ENCODE results near the gene MDM1. TPM values are rescaled to one million over a fixed set of nuclear protein-coding genes. Genes with fewer than 3 reads are reported as not detected.

Gene MDM1
- polyA plus RNA-seq, 2 donors: 4.8 to 8.2 TPM

DNA sequence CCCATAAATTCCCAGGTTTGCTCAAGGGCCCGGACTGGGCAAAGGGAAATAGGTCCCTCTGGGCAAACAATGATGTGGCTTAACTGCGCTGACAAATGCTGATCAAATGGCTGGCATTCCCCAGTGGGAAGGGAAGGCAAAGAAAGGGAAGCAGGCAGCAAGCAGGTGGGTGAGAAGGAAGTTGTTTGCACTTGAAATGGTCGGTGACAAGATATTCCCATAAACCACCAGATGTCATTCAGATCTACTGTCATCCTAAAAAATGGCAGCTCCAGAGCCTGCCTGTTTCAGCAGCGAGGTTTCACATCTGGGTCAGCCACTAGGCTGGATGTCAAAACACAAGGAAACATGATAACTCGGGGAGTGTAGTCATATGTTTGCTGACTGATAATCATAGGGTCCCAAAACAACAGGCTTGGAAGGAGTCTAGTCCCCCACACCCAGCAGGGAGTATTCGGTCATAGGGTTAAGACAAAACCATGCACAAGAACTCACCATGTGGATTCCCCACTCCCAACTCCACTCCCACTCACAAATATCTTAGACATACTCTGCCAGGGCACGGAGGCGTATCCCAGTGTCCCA lies 37.9 kb upstream of the MDM1 start:
- H3K36me3 ChIP-seq (ENCODE audit: control insufficient read depth in 2 of 2, insufficient read depth in 2 of 2, low read length in 1 of 2): no peaks in the 10 kb centered on the region
- H3K9me3 ChIP-seq (ENCODE audit: control insufficient read depth in 2 of 2, insufficient read depth in 1 of 2, low read depth in 1 of 2, low read length in 1 of 2): no peaks in the 10 kb centered on the region
- no peak overlapping the region for H3K4me3 ChIP-seq (ENCODE audit: low read depth in 1 of 2, low read length in 2 of 2)
- WGBS, 2 donors: 85 to 86% methylated on average over 8 of the region's 8 CpGs
- H3K4me1 ChIP-seq (ENCODE audit: control insufficient read depth in 2 of 2, insufficient read depth in 2 of 2, low read length in 1 of 2): peaks cover 0 to 4% of the 10 kb centered on the region in 2 donors
- H3K27ac ChIP-seq (ENCODE audit: low read depth in 2 of 2, low read length in 1 of 2): no peak overlapping the region
- H3K27me3 ChIP-seq (ENCODE audit: control insufficient read depth in 1 of 2, insufficient read depth in 2 of 2, low read length in 2 of 2): no peaks in the 10 kb centered on the region

GRCh38 chr12:68368327-68368726 lies 36.2 kb upstream of the MDM1 start:
- H3K9me3 ChIP-seq (ENCODE audit: control insufficient read depth in 2 of 2, insufficient read depth in 1 of 2, low read depth in 1 of 2, low read length in 1 of 2): no peaks in the 10 kb centered on the region
- H3K27ac ChIP-seq (ENCODE audit: low read depth in 2 of 2, low read length in 1 of 2): no peak overlapping the region
- H3K4me3 ChIP-seq (ENCODE audit: low read depth in 1 of 2, low read length in 2 of 2): no peak overlapping the region
- H3K27me3 ChIP-seq (ENCODE audit: control insufficient read depth in 1 of 2, insufficient read depth in 2 of 2, low read length in 2 of 2): no peaks in the 10 kb centered on the region
- 72% methylated on average over 2 of the region's 2 CpGs for WGBS, 2 donors
- no peaks in the 10 kb centered on the region for H3K36me3 ChIP-seq (ENCODE audit: control insufficient read depth in 2 of 2, insufficient read depth in 2 of 2, low read length in 1 of 2)
- peaks cover 0 to 9% of the 10 kb centered on the region in 2 donors for H3K4me1 ChIP-seq (ENCODE audit: control insufficient read depth in 2 of 2, insufficient read depth in 2 of 2, low read length in 1 of 2)

DNA sequence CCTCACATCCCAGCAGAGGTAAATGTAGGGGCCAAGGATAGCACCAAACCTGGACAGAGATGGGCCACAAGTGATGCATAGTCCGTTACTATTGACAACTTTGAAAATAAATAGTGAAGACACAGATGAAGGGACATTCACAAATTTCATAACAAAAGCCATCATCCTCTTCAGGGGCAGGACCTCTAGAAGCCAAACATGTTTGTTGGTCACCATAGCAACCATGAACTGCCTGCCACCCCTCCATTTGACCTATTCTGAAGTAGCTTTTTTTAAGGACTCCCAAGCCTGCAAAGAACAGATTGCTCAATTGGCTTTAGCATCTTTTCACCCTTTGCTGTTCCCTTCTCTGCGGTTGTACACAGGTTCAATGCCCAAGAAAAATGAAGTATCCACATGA lies 35.7 kb upstream of the MDM1 start:
- Histone ChIP-seq H3K4me1 (ENCODE audit: control insufficient read depth in 2 of 2, insufficient read depth in 2 of 2, low read length in 1 of 2) (peaks cover 0 to 9% of the 10 kb centered on the region in 2 donors), H3K27ac (ENCODE audit: low read depth in 2 of 2, low read length in 1 of 2) (no peak overlapping the region)

GRCh38 chr12:68367116-68367515 lies 35.0 kb upstream of the MDM1 start:
- 66 to 71% methylated on average over 1 of the region's 1 CpG for WGBS, 2 donors
- no peak overlapping the region for H3K27ac ChIP-seq (ENCODE audit: low read depth in 2 of 2, low read length in 1 of 2)
- no peaks in the 10 kb centered on the region for H3K36me3 ChIP-seq (ENCODE audit: control insufficient read depth in 2 of 2, insufficient read depth in 2 of 2, low read length in 1 of 2)
- peaks cover 0 to 9% of the 10 kb centered on the region in 2 donors for H3K4me1 ChIP-seq (ENCODE audit: control insufficient read depth in 2 of 2, insufficient read depth in 2 of 2, low read length in 1 of 2)
- H3K9me3 ChIP-seq (ENCODE audit: control insufficient read depth in 2 of 2, insufficient read depth in 1 of 2, low read depth in 1 of 2, low read length in 1 of 2): no peaks in the 10 kb centered on the region
- no peaks in the 10 kb centered on the region for H3K27me3 ChIP-seq (ENCODE audit: control insufficient read depth in 1 of 2, insufficient read depth in 2 of 2, low read length in 2 of 2)
- H3K4me3 ChIP-seq (ENCODE audit: low read depth in 1 of 2, low read length in 2 of 2): no peak overlapping the region

More for the DNA sequence above, 35.7 kb upstream of the MDM1 start:
- Histone ChIP-seq H3K9me3 (ENCODE audit: control insufficient read depth in 2 of 2, insufficient read depth in 1 of 2, low read depth in 1 of 2, low read length in 1 of 2) (no peaks in the 10 kb centered on the region), H3K36me3 (ENCODE audit: control insufficient read depth in 2 of 2, insufficient read depth in 2 of 2, low read length in 1 of 2) (no peaks in the 10 kb centered on the region), H3K4me3 (ENCODE audit: low read depth in 1 of 2, low read length in 2 of 2) (no peak overlapping the region), H3K27me3 (ENCODE audit: control insufficient read depth in 1 of 2, insufficient read depth in 2 of 2, low read length in 2 of 2) (no peaks in the 10 kb centered on the region)
- WGBS, 2 donors: 73 to 81% methylated on average over 2 of the region's 2 CpGs

- Histone ChIP-seq H3K4me3 (ENCODE audit: low read depth in 1 of 2, low read length in 2 of 2) (peak overlapping the region; percentile 25 to 33), H3K27me3 (ENCODE audit: control insufficient read depth in 1 of 2, insufficient read depth in 2 of 2, low read length in 2 of 2) (no peaks in the 10 kb centered on the region), H3K9me3 (ENCODE audit: control insufficient read depth in 2 of 2, insufficient read depth in 1 of 2, low read depth in 1 of 2, low read length in 1 of 2) (no peaks in the 10 kb centered on the region), H3K4me1 (ENCODE audit: control insufficient read depth in 2 of 2, insufficient read depth in 2 of 2, low read length in 1 of 2) (peaks cover 0 to 9% of the 10 kb centered on the region in 2 donors), H3K36me3 (ENCODE audit: control insufficient read depth in 2 of 2, insufficient read depth in 2 of 2, low read length in 1 of 2) (no peaks in the 10 kb centered on the region), H3K27ac (ENCODE audit: low read depth in 2 of 2, low read length in 1 of 2) (peak overlapping the region; percentile 84 to 89)
- WGBS, 2 donors: 12 to 25% methylated on average over 26 of the region's 26 CpGs
These were observed 32.9 kb upstream of the MDM1 start for GRCh38 chr12:68364893-68365725.

GRCh38 chr12:68364328-68364727 lies 32.2 kb upstream of the MDM1 start:
- WGBS, 2 donors: 63 to 75% methylated on average over 3 of the region's 3 CpGs
- Histone ChIP-seq H3K4me1 (ENCODE audit: control insufficient read depth in 2 of 2, insufficient read depth in 2 of 2, low read length in 1 of 2) (peaks cover 0 to 9% of the 10 kb centered on the region in 2 donors), H3K27ac (ENCODE audit: low read depth in 2 of 2, low read length in 1 of 2) (peak overlapping the region in 1 of 2 donors; percentile 84), H3K4me3 (ENCODE audit: low read depth in 1 of 2, low read length in 2 of 2) (no peak overlapping the region), H3K27me3 (ENCODE audit: control insufficient read depth in 1 of 2, insufficient read depth in 2 of 2, low read length in 2 of 2) (no peaks in the 10 kb centered on the region), H3K36me3 (ENCODE audit: control insufficient read depth in 2 of 2, insufficient read depth in 2 of 2, low read length in 1 of 2) (no peaks in the 10 kb centered on the region), H3K9me3 (ENCODE audit: control insufficient read depth in 2 of 2, insufficient read depth in 1 of 2, low read depth in 1 of 2, low read length in 1 of 2) (no peaks in the 10 kb centered on the region)

GRCh38 chr12:68361953-68362352 lies 29.8 kb upstream of the MDM1 start:
- Histone ChIP-seq H3K9me3 (ENCODE audit: control insufficient read depth in 2 of 2, insufficient read depth in 1 of 2, low read depth in 1 of 2, low read length in 1 of 2) (no peaks in the 10 kb centered on the region), H3K36me3 (ENCODE audit: control insufficient read depth in 2 of 2, insufficient read depth in 2 of 2, low read length in 1 of 2) (no peaks in the 10 kb centered on the region)

GRCh38 chr12:68359674-68360073 lies 27.5 kb upstream of the MDM1 start:
- Histone ChIP-seq H3K27me3 (ENCODE audit: control insufficient read depth in 1 of 2, insufficient read depth in 2 of 2, low read length in 2 of 2) (no peaks in the 10 kb centered on the region), H3K4me1 (ENCODE audit: control insufficient read depth in 2 of 2, insufficient read depth in 2 of 2, low read length in 1 of 2) (peaks cover 0 to 3% of the 10 kb centered on the region in 2 donors), H3K4me3 (ENCODE audit: low read depth in 1 of 2, low read length in 2 of 2) (no peak overlapping the region), H3K9me3 (ENCODE audit: control insufficient read depth in 2 of 2, insufficient read depth in 1 of 2, low read depth in 1 of 2, low read length in 1 of 2) (no peaks in the 10 kb centered on the region), H3K36me3 (ENCODE audit: control insufficient read depth in 2 of 2, insufficient read depth in 2 of 2, low read length in 1 of 2) (no peaks in the 10 kb centered on the region), H3K27ac (ENCODE audit: low read depth in 2 of 2, low read length in 1 of 2) (no peak overlapping the region)

More at GRCh38 chr12:68361953-68362352, 29.8 kb upstream of the MDM1 start:
- H3K27me3 ChIP-seq (ENCODE audit: control insufficient read depth in 1 of 2, insufficient read depth in 2 of 2, low read length in 2 of 2): no peaks in the 10 kb centered on the region
- no peak overlapping the region for H3K4me3 ChIP-seq (ENCODE audit: low read depth in 1 of 2, low read length in 2 of 2)
- H3K27ac ChIP-seq (ENCODE audit: low read depth in 2 of 2, low read length in 1 of 2): no peak overlapping the region
- H3K4me1 ChIP-seq (ENCODE audit: control insufficient read depth in 2 of 2, insufficient read depth in 2 of 2, low read length in 1 of 2): peaks cover 0 to 9% of the 10 kb centered on the region in 2 donors

- WGBS, 2 donors: 47 to 51% methylated on average over 10 of the region's 10 CpGs
- Histone ChIP-seq H3K27ac (ENCODE audit: low read depth in 2 of 2, low read length in 1 of 2) (no peak overlapping the region), H3K9me3 (ENCODE audit: control insufficient read depth in 2 of 2, insufficient read depth in 1 of 2, low read depth in 1 of 2, low read length in 1 of 2) (no peaks in the 10 kb centered on the region), H3K4me3 (ENCODE audit: low read depth in 1 of 2, low read length in 2 of 2) (no peak overlapping the region), H3K4me1 (ENCODE audit: control insufficient read depth in 2 of 2, insufficient read depth in 2 of 2, low read length in 1 of 2) (peaks cover 0 to 3% of the 10 kb centered on the region in 2 donors), H3K36me3 (ENCODE audit: control insufficient read depth in 2 of 2, insufficient read depth in 2 of 2, low read length in 1 of 2) (no peaks in the 10 kb centered on the region), H3K27me3 (ENCODE audit: control insufficient read depth in 1 of 2, insufficient read depth in 2 of 2, low read length in 2 of 2) (no peaks in the 10 kb centered on the region)
These were observed 26.6 kb upstream of the MDM1 start for GRCh38 chr12:68358532-68359485.

Data from esophagus (tissue), 2 donors.